A549 (cell line): ENCODE data around the gene GYS1. TPM values are rescaled to one million over a fixed set of nuclear protein-coding genes. Genes with fewer than 3 reads are reported as not detected.

Source experiments
- ATAC-seq, 2 experiments: fragments of 200-7000 bp in 1 of 2; fragments of >200 bp in 1 of 2; cut with Nextera tagmentation in 1 of 2; cut with Tn5 transposase in 1 of 2; 3 replicates each; pipeline versions ENCODE4 v1.8.0 to v1.9.1; 2018 to 2020; ENCODE audit warnings: mild to moderate bottlenecking in 1 of 2, moderate library complexity in 1 of 2
- CTCF ChIA-PET: fragments of 300-600 bp; sonication (Branson Sonifier 250); formaldehyde crosslinking; extraction: SDS; loops from one replicate; lab custom pipeline; 2021; ENCODE audit warnings: antibody characterized with exemption, inconsistent platforms; lab: Yijun Ruan, JAX
- POLR2A ChIA-PET: fragments of 350-600 bp; formaldehyde crosslinking; extraction: SDS; loops from one replicate; lab custom pipeline; 2021; ENCODE audit warnings: antibody characterized with exemption, inconsistent platforms; lab: Yijun Ruan, JAX
- DNase-seq, 2 experiments: peaks; one replicate each; pipeline versions ENCODE4 v3.0.0 to v3.0.0-alpha.2; 2011 to 2016; ENCODE audit warnings: low read depth in 1 of 2, low spot score in 1 of 2
- FAIRE-seq: peaks from 2 replicates; lab custom pipeline; 2011; peaks lifted over from hg19 to GRCh38; lab: Jason Lieb, UNC
- H3K27ac ChIP-seq, 2 experiments: fragments of >200 bp; sonication (Bioruptor Twin); formaldehyde crosslinking; 3 replicates each; pipeline ENCODE4 v1.5.1; 2016 to 2017
- H3K4me1 ChIP-seq: fragments of >200 bp; sonication (Bioruptor Twin); formaldehyde crosslinking; 3 replicates; pipeline ENCODE4 v1.6.1; 2016
- H3K4me2 ChIP-seq: fragments of >200 bp; sonication (Bioruptor Twin); formaldehyde crosslinking; 3 replicates; pipeline ENCODE4 v1.6.1; 2016
- H3K4me3 ChIP-seq: fragments of >200 bp; sonication (Bioruptor Twin); formaldehyde crosslinking; 3 replicates; pipeline ENCODE4 v1.5.1; 2016
- H3K9me3 ChIP-seq: fragments of >200 bp; sonication (Bioruptor Twin); formaldehyde crosslinking; 3 replicates; pipeline ENCODE4 v1.6.1; 2016
- CBX2 ChIP-seq: fragments of 200-600 bp; sonication (generic); IDR thresholded peaks from 2 replicates; pipeline ENCODE4 v1.6.1; 2016; ENCODE audit warnings: low read depth, mild to moderate bottlenecking, borderline replicate concordance
- CBX8 ChIP-seq: fragments of 200-600 bp; sonication (generic); IDR thresholded peaks from 2 replicates; pipeline ENCODE4 v1.6.1; 2016
- CHD4 ChIP-seq: fragments of 200-600 bp; sonication (generic); IDR thresholded peaks from 2 replicates; pipeline ENCODE4 v1.6.1; 2016; ENCODE audit warnings: antibody characterized with exemption, mild to moderate bottlenecking, borderline replicate concordance
- EHF ChIP-seq: fragments of 250-450 bp; sonication (Bioruptor Pico); IDR thresholded peaks from 2 replicates; pipeline ENCODE4 v1.5.0; 2020; ENCODE audit warnings: mild to moderate bottlenecking
- FOXS1 ChIP-seq: fragments of 250-450 bp; sonication (Bioruptor Pico); IDR thresholded peaks from 2 replicates; pipeline ENCODE4 v1.5.0; 2020; ENCODE audit warnings: mild to moderate bottlenecking, moderate library complexity
- GATA3 ChIP-seq: IDR thresholded peaks from 2 replicates; pipeline ENCODE4 v1.6.1; 2012; ENCODE audit warnings: borderline replicate concordance
- HOXB13 ChIP-seq: fragments of 250-450 bp; sonication (Bioruptor Pico); IDR thresholded peaks from 2 replicates; pipeline ENCODE4 v1.5.0; 2020; ENCODE audit warnings: low read depth, mild to moderate bottlenecking, moderate library complexity
- JUN ChIP-seq, 2 experiments: fragments of >200 bp; sonication (Bioruptor Twin); formaldehyde crosslinking; IDR thresholded peaks; 2 replicates in 1 of 2; 3 replicates in 1 of 2; pipeline ENCODE4 v1.6.1; 2016 to 2017
- KDM5A ChIP-seq: fragments of 200-600 bp; sonication (generic); IDR thresholded peaks from 2 replicates; pipeline ENCODE4 v1.6.1; 2016; ENCODE audit warnings: antibody characterized with exemption, mild to moderate bottlenecking
- NPAS2 ChIP-seq: fragments of 250-450 bp; sonication (Bioruptor Pico); IDR thresholded peaks from 2 replicates; pipeline ENCODE4 v1.8.0; 2022; ENCODE audit warnings: mild to moderate bottlenecking, moderate library complexity, borderline replicate concordance
- PHF8 ChIP-seq: fragments of 200-600 bp; sonication (generic); IDR thresholded peaks from 2 replicates; pipeline ENCODE4 v1.6.1; 2016; ENCODE audit warnings: low read depth, mild to moderate bottlenecking, antibody characterized with exemption, moderate library complexity, borderline replicate concordance
- POLR2A ChIP-seq: IDR thresholded peaks from 2 replicates; pipeline ENCODE4 v1.6.1; 2012; ENCODE audit warnings: mild to moderate bottlenecking, low read length
- POLR2AphosphoS2 ChIP-seq: conservative IDR thresholded peaks from 2 replicates; pipeline ENCODE4 v1.6.1; 2012; ENCODE audit warnings: low read length, improper control_type of control experiment, inconsistent platforms
- TFCP2L1 ChIP-seq: fragments of 250-450 bp; sonication (Bioruptor Pico); IDR thresholded peaks from 2 replicates; pipeline ENCODE4 v1.5.0; 2021; ENCODE audit warnings: mild to moderate bottlenecking
- TP53 ChIP-seq: fragments of 250-450 bp; sonication (Bioruptor Pico); IDR thresholded peaks from 2 replicates; pipeline ENCODE4 v1.5.0; 2021; ENCODE audit warnings: mild to moderate bottlenecking, moderate library complexity
- USF2 ChIP-seq: fragments of 450-650 bp; IDR thresholded peaks from 2 replicates; pipeline ENCODE4 v1.6.1; 2014; ENCODE audit warnings: antibody characterized with exemption
- ZC3H11A ChIP-seq: fragments of 450-650 bp; IDR thresholded peaks from 2 replicates; pipeline ENCODE4 v1.6.1; 2014; ENCODE audit warnings: antibody characterized with exemption, mild to moderate bottlenecking
- ZFP36 ChIP-seq: fragments of 450-650 bp; IDR thresholded peaks from 2 replicates; pipeline ENCODE4 v1.6.1; 2014; ENCODE audit warnings: borderline replicate concordance; ENCODE audit not compliant: partially characterized antibody
- ZNF302 ChIP-seq: fragments of 250-450 bp; sonication (Bioruptor Pico); IDR thresholded peaks from 2 replicates; pipeline ENCODE4 v1.9.0; 2021; ENCODE audit warnings: inconsistent platforms, mild to moderate bottlenecking, moderate library complexity
- ZSCAN20 ChIP-seq: fragments of 250-450 bp; sonication (Bioruptor Pico); IDR thresholded peaks from 2 replicates; pipeline ENCODE4 v1.8.0; 2022; ENCODE audit warnings: mild to moderate bottlenecking, moderate library complexity
- WGBS: methylation state at CpG from one replicate; pipeline ENCODE4 v1.1.6; 2017; ENCODE audit errors: missing lambda C conversion rate; 5-methylcytosine and 5-hydroxymethylcytosine counted together
- polyA plus RNA-seq, 4 experiments: library from polyadenylated mRNA; depleted of rRNA in 3 of 4; stranded (reverse); fragments of >200 nt; fragmentation: RNase III in 1 of 4; extraction: RNeasy Plus Mini Kit Qiagen cat#74134 plus additional on column Dnase treatment in 1 of 4; gene quantifications; 2 replicates in 3 of 4; 3 replicates in 1 of 4; pipeline ENCODE4 v1.2.3, GENCODE V29; 2011 to 2017
- TF ChIP-seq, protein P1 (sequence below): fragments of 250-450 bp; sonication (Bioruptor Pico); IDR thresholded peaks from 2 replicates; pipeline ENCODE4 v1.5.0; 2021; ENCODE audit warnings: mild to moderate bottlenecking, moderate library complexity, borderline replicate concordance
- TF ChIP-seq, protein P2 (sequence below): IDR thresholded peaks from 2 replicates; pipeline ENCODE4 v1.6.1; 2012

The GYS1 gene
- polyA plus RNA-seq, 2 of the 4 experiments (the other 2 are of a cell fraction), result 10.3 to 24.8 TPM

GRCh38 chr19:48991011-48991609 lies 2.0 kb downstream of the GYS1 start:
- POLR2A ChIA-PET, result interaction anchor here (0.6 kb wide), 1 partner anchor 145 kb away, joined by 3 read pairs; no protein-coding TSS in a partner anchor

GRCh38 chr19:48990400-48990799 lies 2.7 kb downstream of the GYS1 start:
- Histone ChIP-seq H3K27ac (no peak overlapping the region), H3K4me2 (no peak overlapping the region), H3K4me1 (peaks cover 18% of the 10 kb centered on the region), H3K9me3 (no peaks in the 10 kb centered on the region), H3K4me3 (no peak overlapping the region)
- DNase-seq (no peak), ATAC-seq (no peak), FAIRE-seq (no peak)
- no peak for TF ChIP-seq ZSCAN20 (CRISPR knock-in tag)
- no peak for TF ChIP-seq KDM5A
- no peak for TF ChIP-seq TP53 (CRISPR knock-in tag)
- no peak for TF ChIP-seq GATA3
- no peak for TF ChIP-seq ZFP36
- TF ChIP-seq POLR2A, result no peak
- TF ChIP-seq CBX2, result no peak
- TF ChIP-seq, protein P1, sequence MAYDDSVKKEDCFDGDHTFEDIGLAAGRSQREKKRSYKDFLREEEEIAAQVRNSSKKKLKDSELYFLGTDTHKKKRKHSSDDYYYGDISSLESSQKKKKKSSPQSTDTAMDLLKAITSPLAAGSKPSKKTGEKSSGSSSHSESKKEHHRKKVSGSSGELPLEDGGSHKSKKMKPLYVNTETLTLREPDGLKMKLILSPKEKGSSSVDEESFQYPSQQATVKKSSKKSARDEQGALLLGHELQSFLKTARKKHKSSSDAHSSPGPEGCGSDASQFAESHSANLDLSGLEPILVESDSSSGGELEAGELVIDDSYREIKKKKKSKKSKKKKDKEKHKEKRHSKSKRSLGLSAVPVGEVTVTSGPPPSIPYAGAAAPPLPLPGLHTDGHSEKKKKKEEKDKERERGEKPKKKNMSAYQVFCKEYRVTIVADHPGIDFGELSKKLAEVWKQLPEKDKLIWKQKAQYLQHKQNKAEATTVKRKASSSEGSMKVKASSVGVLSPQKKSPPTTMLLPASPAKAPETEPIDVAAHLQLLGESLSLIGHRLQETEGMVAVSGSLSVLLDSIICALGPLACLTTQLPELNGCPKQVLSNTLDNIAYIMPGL, result no peak
- no peak for TF ChIP-seq ZC3H11A
- no peak for TF ChIP-seq USF2
- CTCF ChIA-PET, result interaction anchor here (0.7 to 14.7 kb wide), 7 partner anchors 12 to 212 kb away, joined by 3 to 408 read pairs (median 4); partner anchors contain the start of genes CGB7, HSD17B14 and LHB
- WGBS, result 91% methylated on average over 4 of the region's 4 CpGs
- POLR2A ChIA-PET, result no interaction called here

More at GRCh38 chr19:48991011-48991609, 2.0 kb downstream of the GYS1 start:
- WGBS, result 95% methylated on average over 15 of the region's 22 CpGs
- FAIRE-seq (no peak), DNase-seq (no peak), ATAC-seq (no peak)
- Histone ChIP-seq H3K9me3 (no peaks in the 10 kb centered on the region), H3K27ac (peak overlapping the region in 1 of 2 experiments; percentile 87; a peak in 3 of 6 replicates), H3K4me3 (no peak overlapping the region), H3K4me2 (peak overlapping the region; percentile 93; the same call in 1 of the 3 replicates), H3K4me1 (peaks cover 20% of the 10 kb centered on the region)
- CTCF ChIA-PET, result interaction anchor here (0.7 to 14.7 kb wide), 12 partner anchors 13 to 211 kb away, joined by 3 to 408 read pairs (median 4); partner anchors contain the start of genes CGB7, HSD17B14 and LHB
- TF ChIP-seq CBX8 (no peak), HOXB13 (CRISPR knock-in tag) (no peak), POLR2AphosphoS2 (no peak), FOXS1 (CRISPR knock-in tag) (no peak)
- TF ChIP-seq, protein P2, sequence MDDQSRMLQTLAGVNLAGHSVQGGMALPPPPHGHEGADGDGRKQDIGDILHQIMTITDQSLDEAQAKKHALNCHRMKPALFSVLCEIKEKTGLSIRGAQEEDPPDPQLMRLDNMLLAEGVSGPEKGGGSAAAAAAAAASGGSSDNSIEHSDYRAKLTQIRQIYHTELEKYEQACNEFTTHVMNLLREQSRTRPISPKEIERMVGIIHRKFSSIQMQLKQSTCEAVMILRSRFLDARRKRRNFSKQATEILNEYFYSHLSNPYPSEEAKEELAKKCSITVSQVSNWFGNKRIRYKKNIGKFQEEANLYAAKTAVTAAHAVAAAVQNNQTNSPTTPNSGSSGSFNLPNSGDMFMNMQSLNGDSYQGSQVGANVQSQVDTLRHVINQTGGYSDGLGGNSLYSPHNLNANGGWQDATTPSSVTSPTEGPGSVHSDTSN, result no peak

DNA sequence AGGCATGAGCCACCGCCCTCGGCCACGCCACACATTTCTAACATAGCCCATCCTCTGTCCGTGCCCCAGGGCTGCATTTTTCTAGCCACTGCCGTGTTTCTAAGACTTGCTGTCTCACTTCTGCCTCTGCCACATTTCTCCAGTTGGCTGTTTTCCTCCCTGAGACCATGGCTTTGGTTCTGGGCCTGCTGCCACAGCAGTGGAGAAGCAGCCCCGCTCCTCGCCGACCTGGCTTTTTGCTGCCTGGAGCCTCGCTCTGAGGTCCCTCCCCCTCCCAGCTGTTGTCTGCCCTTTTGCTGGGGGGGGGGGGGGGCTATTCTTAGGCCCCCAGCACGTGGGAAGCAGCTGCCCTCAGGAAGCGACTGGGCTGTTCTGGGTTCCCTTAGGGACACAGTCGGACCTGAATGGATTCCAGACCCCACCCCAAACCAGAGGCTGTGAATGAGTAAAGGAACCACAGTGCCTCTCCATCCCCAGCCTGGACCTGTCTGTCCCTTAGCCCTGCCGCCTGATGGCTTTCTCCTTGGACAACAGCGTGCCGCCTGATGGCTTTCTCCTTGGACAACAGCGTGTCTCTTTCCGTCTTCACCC lies 3.3 kb downstream of the GYS1 start:
- 85% methylated on average over 17 of the region's 17 CpGs for WGBS
- Histone ChIP-seq H3K4me1 (peaks cover 12% of the 10 kb centered on the region), H3K27ac (no peak overlapping the region), H3K4me3 (no peak overlapping the region), H3K9me3 (no peaks in the 10 kb centered on the region), H3K4me2 (no peak overlapping the region)
- ChIA-PET CTCF (interaction anchor here (0.6 to 14.7 kb wide), 7 partner anchors 8 to 292 kb away, joined by 3 to 408 read pairs (median 5); partner anchors contain the start of genes CGB7 and LHB), POLR2A (no interaction called here)
- DNase-seq (no peak), FAIRE-seq (no peak), ATAC-seq (no peak)
- TF ChIP-seq, protein P2, result no peak
- TF ChIP-seq EHF (no peak), NPAS2 (CRISPR knock-in tag) (no peak), ZC3H11A (no peak), ZNF302 (CRISPR knock-in tag) (no peak), PHF8 (no peak), CHD4 (no peak), JUN (IDR thresholded peaks at IDR 0.05) (no peak), GATA3 (no peak), TFCP2L1 (CRISPR knock-in tag) (no peak)
